ENCODE measurements around the gene GXYLT1. TPM values are rescaled to one million over a fixed set of nuclear protein-coding genes. Genes with fewer than 3 reads are reported as not detected.
"Not testable (repeated sequence)": the region's sequence is repeated elsewhere in the genome, so short reads cannot be mapped to it uniquely, and the experiment has no call there.

Gene GXYLT1
- 10.0 TPM for total RNA-seq

GRCh38 chr12:42144408-42145196 is at the start of gene GXYLT1:
Gene GXYLT1, minus strand, starts transcription at chr12:42144874. Its CDS starts 228 bp downstream, at chr12:42144646.
- peak; percentile 90 for DNase-seq (ENCODE audit: low spot score)

GRCh38 chr12:42192686-42193085 is 48.0 kb upstream of the GXYLT1 start:
- no peak for DNase-seq (ENCODE audit: low spot score)

GRCh38 chr12:42192258-42192657 is 47.6 kb upstream of the GXYLT1 start:
- no peak for DNase-seq (ENCODE audit: low spot score)

DNA sequence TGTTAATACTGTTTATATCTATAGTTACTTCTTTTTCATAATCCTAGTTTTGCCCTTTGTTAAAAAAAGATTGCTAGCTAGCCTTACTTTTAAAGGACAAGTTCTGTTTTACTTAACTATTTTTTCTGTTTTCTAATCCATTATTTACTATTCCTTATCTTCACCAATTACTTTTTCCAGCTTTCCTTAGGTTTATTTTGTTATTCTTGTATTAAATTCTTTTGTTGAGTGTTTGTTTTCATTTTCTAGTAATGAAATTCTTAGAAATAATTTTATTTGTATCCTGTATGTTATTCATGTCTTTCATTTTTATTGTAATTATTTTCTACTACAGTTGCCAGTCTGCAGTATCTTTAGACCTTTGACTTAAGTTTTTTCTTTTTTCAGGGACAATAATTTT is 45.7 kb upstream of the GXYLT1 start:
- no peak for DNase-seq (ENCODE audit: low spot score)

GRCh38 chr12:42188275-42188674 is 43.6 kb upstream of the GXYLT1 start:
- not testable (repeated sequence) for DNase-seq (ENCODE audit: low spot score)

GRCh38 chr12:42187799-42188198 is 43.1 kb upstream of the GXYLT1 start:
- DNase-seq (ENCODE audit: low spot score), result no peak

DNA sequence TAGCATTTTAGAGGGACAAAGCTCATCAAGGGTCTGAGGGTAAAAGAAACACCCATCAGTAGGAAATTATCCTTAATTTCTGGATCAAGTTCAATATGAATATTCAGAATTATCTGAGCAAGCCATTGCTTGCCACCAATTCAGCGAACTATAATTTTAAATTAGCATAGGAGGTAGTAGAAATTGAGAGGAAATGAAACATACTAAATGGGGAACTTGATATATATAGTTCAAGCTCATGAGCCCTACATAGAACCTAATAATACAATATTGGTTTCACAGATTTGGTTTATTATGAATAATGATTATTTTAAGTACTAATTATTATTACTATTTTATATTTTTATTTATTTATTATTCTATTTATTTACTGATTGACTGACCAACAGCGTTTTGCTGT is 42.1 kb upstream of the GXYLT1 start:
- no peak for DNase-seq (ENCODE audit: low spot score)

- no peak for DNase-seq (ENCODE audit: low spot score)
Measured at GRCh38 chr12:42182394-42182793, 37.7 kb upstream of the GXYLT1 start.

DNA sequence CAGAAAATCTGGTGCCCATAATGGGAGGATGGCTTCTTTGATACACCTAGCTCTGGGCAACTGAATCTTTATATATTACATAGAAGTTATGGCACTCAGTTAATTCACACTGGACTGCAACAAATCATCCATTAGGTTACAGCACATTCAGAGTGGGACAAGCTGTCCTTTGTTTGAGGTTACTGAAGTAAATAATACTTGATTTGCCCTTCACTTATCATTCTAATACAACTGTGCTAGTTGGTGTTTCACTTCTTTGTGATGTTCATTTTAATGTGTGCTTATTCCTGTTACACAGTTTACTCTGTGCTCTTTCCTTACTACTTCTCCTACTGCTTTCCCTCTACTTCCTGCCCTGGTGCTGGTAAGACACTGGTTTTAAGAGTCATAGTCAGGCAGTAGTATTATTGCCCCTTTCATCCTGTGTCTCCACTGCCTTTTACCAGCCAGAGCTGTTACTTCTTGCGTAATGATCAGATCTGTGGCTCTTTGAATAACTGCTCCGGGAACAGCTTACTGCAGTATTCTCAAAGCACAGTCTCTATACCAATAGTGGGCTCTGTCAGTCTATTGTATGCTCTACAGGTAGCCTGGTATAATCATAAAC is 36.4 kb upstream of the GXYLT1 start:
- no peak for DNase-seq (ENCODE audit: low spot score)

DNA sequence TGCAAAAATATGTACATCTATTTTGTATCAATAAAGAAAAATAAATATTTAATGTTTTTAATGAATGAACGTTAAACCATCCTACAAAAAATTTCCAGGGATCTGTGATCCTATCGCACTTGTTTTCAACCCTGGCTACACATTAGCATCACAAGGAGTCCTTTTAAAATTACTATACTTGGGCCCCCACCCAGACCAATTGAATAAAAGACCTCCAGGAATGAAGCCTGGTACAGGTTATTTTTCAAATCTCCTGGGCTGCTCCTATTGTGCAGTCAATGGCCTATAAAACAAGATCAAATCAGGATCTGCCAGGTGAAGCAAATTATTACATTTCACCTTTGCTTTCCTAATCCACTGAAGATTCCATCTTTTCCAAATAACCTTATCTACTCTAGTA is 33.4 kb upstream of the GXYLT1 start:
- no peak for DNase-seq (ENCODE audit: low spot score)

DNA sequence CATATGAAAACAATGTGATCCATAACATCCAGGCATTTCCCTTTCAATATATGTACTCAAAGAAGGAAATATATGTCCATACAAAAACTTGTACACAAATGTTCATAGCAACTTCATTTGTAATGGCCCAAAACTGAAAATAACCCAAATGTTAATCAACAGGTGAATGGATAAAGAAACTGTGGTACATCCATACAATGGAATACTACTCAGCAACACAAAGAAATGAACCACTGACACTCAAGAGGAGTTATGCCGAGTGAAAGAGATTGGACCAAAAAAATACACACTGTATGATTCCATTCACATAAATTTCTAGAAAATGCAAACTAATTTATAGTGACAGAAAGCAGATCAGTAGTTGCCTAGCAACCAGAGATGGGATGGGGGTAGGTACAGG is 30.3 kb upstream of the GXYLT1 start:
- no peak for DNase-seq (ENCODE audit: low spot score)

GRCh38 chr12:42173961-42174521 is 29.4 kb upstream of the GXYLT1 start:
- DNase-seq (ENCODE audit: low spot score), result no peak

GRCh38 chr12:42172441-42173210 is 28.0 kb upstream of the GXYLT1 start:
- no peak for DNase-seq (ENCODE audit: low spot score)

DNA sequence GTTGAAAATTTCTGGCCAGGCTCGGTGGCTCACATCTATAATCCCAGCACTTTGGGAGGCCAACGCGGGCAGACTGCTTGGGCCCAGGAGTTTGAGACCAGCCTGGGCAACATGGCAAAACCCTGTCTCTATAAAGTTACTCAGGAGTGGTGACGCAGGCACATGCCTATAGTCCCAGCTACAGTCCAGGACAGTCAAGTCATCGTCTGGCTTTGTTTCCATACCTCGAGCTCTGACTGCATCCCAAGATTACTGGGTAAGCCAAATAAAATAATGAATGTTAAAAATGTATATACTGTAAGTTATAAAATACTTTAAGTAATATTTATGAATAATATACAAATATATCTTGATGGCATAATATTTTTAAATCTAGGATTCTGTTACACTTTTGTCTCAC is 23.0 kb upstream of the GXYLT1 start:
- no peak for DNase-seq (ENCODE audit: low spot score)

DNA sequence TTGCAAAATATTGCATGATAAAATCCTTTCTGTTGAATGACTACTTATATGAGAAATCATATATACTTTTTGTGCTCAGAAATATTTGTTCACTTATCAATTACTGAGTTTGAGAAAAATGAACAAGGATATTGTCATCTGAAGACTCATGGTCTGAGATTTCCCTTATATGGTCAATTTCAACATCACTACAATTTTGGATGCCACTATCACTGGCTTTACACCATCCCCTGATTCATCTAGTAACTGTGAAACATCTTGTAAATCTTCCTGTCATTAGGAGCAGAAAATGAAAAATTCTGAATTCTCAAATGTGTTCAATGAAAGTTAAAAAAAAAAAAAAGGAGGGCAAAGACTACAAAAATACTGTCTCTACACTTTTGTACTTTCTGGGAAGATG is 21.8 kb upstream of the GXYLT1 start:
- DNase-seq (ENCODE audit: low spot score), result no peak

- DNase-seq (ENCODE audit: low spot score), result no peak
Measured at GRCh38 chr12:42163913-42164312, 19.2 kb upstream of the GXYLT1 start.

- no peak for DNase-seq (ENCODE audit: low spot score)
Measured at GRCh38 chr12:42162965-42163364, 18.3 kb upstream of the GXYLT1 start.

DNA sequence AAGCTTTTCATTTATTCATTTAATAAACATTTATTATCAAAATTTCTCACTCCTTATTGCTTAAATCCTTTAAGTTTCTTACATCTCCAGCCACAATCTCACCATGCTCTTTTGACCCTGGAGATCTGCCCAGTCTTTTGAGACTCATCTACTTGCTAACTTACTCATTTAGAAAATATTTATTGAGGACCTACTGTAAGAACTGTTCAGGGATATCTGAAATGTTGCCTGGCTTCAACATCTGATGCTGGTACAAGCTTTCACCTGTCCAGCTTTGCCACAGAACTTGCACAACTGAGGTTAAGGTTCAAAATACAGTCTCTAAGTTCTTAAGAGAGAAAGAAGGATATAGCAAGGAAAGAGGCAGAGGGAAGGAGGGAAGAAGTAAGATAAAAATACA is 17.5 kb upstream of the GXYLT1 start:
- no peak for DNase-seq (ENCODE audit: low spot score)

GRCh38 chr12:42161529-42161928 is 16.9 kb upstream of the GXYLT1 start:
- no peak for DNase-seq (ENCODE audit: low spot score)

DNA sequence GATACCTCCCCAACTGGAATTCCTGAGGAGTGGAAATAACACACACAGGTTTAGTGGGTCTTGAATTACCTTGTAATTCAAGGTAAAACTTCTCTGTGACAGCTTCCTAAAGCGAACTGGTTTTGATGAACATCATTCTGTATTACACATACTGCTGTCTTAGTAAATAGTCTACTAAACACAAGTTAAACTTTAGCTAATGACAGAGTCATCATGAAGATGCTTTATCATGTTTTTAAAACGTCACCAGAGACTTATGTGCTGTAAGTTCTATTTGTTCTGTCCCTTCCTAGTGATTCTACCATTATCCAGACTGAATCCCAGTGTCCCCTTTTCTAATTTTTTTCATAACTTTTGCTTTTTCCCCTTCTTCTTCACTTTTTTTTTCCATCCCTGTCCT is 11.6 kb upstream of the GXYLT1 start:
- DNase-seq (ENCODE audit: low spot score), result no peak

DNA sequence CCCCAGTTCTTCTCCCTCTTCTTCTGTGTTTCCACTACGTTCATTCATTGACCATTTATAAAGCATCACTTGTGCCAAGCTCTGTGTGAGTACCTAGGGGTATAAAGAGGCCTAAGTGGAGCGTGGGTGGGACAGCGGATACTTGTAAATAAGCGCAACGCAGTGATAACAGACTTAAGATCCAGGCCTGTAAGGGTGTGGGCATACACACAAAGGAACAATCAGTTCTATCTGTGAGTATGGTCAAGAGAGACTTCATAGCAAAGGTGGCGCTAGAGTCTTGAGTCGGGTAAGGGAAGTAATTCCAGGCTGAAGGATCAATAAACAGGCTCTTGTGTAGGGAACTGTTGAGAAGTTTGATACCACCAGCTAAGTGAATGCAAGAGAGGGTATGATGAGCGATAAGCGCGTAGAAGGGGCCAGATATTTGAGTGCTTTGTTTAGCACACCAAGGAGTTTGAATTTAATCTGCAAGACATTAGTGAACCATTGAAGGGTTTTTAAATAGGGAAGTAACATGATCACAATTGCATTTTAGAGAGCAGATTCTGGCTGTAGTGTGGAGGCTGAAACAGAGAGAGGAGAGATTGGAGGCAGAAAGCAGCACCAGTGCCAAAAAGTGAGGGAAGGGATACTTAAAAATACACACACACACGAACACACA is 1.0 kb upstream of the GXYLT1 start:
- DNase-seq (ENCODE audit: low spot score), result no peak

DNA sequence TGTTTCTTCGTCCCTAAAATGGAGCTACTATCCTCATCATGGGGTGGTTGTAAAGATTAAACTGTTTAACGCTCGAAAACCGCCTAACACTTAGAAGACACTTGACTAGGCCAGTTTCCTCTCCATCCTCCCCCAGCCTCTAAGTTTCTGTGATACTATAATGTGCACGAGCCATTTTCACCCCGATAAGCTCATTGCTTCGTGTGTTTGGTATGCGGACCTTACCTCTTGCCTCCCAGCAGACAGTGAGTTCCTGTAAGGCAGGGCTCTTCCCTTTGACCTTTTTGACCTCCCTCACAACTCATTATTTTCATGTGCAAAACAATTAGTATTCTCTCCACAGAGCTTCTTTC is 499 bp upstream of the GXYLT1 start:
- no peak for DNase-seq (ENCODE audit: low spot score)
